Globus pallidus (tissue), 1 donor: ENCODE data around the gene KIAA1217.
"Not testable (repeated sequence)": the region's sequence is repeated elsewhere in the genome, so short reads cannot be mapped to it uniquely, and the experiment has no call there.

Experiments
- DNase-seq: peaks from one replicate; pipeline ENCODE4 v3.0.0-alpha.2; 2015; ENCODE audit warnings: low spot score

The KIAA1217 gene

DNA sequence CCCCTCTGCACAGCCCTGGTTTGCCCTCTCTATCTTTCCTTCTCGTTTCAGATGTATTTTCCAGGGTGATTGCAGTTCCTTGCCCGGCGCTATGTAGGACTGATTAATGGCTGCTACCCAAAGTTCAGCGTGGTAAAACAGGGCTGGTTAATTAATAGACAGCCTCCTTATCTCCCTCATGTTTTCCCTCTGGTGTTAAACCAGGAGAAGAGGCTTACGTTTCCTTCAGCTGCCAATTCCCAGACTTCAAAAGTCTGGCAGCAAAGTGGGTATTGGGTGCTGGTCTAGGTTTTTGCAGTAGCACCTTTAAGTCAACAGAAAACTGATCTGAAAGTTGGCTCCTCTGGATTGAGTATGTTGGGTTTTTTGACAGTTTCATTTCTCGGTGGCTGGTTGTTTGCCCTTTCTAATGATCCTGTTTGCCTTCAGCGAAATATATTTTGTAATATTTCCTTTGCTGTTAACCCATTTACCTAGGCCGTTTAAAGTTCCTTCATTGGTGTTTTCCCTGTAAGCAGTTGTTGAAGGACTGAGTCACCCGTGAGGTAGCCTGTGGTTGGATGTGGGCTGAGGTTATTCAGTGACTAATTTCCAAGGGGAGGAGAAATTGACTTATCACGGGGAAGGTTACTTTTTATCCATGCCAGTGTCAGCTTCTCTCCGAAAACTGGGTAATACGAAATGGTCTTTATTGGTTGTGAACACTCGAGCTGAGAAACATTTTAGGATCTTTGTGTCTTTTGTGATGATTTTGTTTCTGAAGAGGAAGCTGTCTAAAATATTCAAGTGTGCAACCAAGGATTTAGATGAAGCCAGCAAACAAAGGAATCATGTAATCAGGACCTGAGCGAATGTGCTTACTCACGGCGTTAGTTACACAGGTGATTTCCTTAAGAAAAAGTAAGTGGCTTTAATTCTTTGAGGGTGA lies 257.2 kb downstream of the KIAA1217 start:
- DNase-seq = no peak

DNA sequence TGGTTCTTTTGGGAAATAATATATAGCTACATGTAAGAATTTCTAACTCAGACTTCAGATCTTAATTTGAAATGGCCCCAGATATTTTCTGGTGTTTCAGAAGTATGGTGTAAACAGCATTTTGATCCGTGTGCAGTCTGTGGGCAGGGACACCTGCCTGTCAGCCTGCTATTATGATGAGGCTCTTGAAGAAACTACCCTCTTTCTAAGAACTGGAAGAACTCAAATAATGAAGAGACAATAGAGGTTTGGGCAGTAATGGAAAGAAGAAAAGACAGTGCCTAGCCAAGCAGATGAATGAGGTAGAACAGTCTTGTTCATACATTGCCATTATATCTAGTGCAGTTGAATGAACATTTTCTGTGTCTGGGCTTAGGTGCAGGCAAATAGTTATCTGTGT lies 258.2 kb downstream of the KIAA1217 start:
- no peak for DNase-seq

DNA sequence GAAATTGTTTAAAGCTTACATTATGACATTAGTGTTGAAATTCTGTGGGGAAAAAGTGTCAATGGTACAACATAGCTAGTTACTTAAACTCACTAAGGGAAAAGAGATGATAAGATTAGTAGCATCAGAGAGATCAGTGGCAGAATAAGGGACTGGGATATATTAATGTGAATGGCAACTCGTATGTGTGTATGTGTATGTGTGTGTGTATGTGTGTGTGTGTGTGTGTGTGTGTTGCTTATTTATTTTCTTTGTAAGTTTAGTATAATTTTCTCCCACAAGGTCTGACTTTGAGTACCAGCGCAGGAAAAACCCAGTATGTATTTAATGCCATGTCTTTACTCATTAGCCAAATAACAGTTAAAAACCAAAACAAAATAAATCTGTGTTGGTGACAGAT lies 258.7 kb downstream of the KIAA1217 start:
- DNase-seq = no peak

DNA sequence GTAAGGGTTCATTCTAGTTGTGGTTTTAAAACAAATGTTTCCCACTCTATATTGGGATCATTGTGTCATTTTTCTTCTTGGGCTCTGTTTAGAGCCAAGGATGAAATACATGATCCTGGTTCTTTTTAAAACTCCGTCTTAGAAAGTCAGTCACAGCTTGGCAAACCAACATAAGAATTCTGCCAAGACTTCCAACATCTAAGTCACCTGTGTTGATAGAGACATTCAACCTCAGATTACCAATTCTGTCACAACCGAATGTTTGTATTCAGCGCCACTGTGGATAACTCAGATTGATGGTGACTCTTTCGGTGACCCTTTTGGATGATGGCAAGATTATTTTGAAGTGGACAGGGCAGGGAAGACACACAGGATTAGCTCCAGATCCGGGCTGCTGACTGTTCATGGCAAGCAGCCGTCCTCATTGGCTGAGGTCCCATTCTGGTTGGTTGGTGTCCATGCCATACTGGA lies 259.4 kb downstream of the KIAA1217 start:
- DNase-seq = no peak

DNA sequence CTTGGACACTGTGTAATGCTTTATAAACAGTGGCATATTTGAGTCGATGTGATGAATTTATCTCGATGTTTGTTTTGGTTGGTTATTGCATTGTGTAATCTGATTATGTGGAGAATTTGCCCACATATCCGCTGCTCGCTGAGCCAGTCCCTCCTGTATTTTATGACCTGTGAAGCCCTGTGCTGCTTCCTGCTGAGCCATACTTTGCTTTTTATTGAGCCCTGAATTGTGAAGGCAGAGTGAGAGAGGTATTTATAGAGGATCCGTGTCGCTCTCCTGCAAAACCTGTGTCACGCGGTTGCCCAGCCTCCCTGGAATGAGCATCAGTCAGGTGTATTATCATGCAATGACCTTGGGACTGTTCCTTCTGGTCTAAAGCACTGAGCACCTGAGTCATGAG lies 261.1 kb downstream of the KIAA1217 start:
- no peak for DNase-seq

DNA sequence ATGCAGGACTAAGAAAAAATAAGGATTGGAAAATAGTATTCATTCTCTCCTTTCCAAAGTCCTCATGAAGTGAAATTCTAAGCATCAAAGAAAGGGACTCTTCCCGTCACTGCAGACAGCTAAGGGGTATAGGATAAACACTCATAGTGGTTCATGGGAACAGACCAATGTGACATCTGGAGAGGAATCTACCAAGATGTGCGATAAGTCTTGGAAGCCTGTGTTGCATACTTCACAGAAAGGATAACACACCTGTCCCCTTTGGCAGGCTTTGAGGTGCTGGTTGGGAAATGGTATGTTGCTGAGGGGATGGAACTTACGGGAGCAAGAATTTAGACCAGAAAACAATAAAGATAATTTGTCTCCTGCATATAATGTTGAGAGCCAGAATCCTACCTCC lies 266.7 kb downstream of the KIAA1217 start:
- DNase-seq = no peak

DNA sequence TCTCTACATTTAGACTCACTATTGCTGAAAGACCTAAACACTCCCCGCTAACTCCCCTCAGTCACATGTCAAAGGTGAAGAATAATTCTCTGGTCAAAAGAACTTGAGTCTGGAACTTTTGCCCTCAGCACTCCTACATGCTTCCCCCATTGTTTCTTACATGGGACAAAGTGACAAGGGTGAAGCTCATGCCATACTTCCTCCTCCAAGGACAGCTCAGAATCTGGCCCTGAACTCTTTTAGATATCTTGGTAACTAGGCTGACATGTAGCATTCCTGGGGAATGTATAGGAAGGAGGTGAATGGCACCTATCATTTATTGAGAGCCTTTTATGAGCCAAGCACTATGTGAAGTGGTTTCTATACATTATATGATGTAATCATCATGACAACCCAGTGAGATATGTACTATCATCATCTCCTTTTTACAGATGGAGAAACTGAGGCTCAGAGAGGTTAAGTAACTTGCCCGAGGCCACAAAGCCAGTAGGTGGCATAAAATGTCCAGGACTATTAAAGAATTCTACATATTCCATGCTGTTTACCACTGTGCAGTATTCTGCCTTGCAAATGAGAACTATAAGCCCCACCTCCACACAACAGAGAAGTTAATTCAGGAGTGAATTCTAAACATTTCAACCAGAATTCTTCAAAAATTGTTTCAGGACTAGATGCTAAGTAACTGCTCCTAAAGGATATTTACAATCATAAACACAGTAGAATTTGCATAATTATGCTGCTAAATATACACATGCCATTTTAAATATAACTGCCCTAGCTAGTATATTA lies 268.2 kb downstream of the KIAA1217 start:
- DNase-seq = no peak

DNA sequence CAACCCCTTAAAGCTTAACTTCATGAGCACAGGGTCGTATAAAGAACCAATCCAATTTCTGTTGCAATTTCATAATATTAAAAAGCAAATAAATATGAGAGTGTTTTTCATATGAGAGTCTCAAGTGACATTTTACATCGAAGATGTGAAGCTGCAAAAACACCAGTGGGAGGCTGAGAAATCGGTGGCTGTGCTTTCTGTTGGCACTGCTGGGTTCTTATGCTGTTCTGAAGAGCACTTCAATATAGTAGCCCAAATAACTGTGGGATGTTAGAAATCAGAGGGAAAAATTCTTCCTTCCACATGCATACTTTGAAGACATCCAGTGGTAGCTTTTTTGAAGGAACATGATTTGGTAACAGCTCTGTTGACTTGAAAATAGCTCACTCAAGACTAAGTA lies 269.0 kb downstream of the KIAA1217 start:
- no peak for DNase-seq

DNA sequence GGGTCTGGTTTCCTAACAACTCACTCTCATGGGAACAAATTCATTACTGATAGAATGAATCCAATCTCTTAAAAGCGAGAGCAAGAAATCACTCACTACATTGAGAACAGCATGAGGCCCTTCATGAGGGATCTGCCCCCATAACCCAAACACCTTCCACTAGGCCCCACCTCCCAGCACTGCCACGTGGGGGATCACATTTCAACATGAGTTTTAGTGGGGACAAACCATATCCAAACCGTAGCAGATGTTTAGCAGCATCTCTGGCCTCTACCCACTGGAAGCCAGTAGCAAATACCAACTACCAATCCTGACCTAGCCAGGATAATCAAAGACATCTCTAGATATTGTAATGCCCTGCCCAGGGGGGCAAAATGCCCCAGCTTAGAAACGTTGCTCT lies 270.9 kb downstream of the KIAA1217 start:
- no peak for DNase-seq

DNA sequence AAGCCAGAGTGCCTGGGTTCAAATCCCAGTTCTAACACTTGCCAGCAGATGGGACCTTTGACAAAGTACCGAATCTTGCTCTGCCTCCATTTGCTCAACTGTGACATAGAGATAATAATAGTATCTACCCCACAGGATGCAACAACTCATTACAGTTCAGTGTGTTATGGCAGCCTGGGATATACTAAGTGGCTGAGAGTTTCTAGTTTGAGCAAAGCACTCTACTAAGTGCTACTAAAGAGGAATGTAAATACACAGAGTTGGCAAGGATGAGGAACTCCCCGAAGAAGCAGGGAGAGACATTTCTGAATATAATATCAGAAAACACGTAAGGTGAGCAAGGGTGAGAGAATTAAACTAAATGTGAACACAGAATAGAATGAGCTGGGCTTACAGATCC lies 271.5 kb downstream of the KIAA1217 start:
- no peak for DNase-seq

DNA sequence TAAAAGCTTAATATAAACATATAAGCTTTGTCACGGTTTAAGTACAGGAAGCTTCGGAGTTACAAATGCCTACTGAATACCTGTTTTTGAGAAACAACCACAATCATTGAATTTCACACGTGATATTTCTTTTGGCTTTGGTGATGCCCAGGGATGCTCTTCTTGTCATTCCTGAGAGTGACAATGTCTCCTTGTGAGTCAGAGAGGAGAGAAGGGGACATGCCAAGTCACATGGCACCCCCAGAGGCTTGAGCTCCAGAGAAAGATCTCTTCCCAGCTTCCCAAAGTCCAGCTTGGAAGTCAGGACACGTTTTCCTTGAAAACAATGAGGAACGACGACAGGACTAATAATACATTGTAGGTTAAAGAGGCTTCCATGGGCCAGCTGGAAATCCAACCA lies 272.3 kb downstream of the KIAA1217 start:
- DNase-seq = no peak

DNA sequence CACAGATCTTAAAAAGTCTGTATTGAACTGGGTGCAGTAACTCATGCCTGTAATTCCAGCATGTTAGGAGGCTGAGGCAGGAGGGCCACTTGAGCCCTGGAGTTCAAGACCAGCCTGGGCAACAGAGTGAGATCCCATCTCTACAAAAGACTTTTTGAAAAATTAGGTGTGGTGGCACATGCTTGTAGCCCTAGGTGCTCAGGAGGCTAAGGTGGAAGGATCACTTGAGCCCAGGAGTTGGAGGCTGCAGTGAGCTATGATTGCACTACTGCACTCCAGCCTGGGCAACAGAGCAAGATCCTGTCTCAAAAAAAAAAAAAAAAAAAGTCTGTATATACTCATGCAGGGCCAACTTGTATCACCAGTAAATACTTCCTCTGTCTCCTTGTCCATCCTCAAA lies 273.8 kb downstream of the KIAA1217 start:
- DNase-seq = not testable (repeated sequence)

DNA sequence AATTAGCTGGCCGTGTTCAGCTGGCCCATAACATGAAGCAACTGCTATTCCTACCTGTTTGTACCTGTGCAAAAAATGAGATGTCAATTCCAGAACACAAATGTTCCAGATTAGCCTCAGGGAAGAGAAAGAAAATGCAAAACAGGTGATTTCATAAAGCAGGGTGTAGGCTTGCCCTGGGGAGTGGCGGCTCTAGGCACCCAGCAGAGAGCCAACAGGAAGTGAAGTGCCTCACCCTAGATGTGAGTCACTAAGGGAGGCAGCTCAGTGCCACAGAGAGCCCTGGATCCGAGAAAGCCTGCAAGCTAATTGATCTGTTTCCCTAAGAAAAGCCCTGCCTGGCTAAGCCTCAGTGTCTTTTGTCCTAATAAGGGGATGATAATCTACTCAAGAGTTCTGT lies 274.8 kb downstream of the KIAA1217 start:
- DNase-seq = no peak

DNA sequence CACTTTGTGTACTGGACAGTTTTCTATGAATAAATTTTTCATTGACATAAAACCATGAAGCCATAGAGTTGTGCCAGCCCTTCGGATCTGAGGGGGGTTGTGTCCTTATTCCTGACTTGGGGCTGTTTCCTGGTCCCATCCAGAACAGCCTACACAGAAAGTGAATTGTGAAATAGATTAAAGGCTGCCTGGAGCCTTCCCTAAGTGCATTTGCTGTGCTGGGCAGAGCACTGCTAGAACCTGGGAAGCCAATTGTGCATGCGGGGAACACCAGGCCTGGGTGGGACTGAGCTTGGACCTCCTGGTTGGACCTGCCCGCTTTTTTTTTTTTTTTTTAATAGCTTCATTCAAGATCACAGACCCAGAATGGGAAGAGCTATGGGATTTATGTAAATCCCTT lies 275.8 kb downstream of the KIAA1217 start:
- no peak for DNase-seq

DNA sequence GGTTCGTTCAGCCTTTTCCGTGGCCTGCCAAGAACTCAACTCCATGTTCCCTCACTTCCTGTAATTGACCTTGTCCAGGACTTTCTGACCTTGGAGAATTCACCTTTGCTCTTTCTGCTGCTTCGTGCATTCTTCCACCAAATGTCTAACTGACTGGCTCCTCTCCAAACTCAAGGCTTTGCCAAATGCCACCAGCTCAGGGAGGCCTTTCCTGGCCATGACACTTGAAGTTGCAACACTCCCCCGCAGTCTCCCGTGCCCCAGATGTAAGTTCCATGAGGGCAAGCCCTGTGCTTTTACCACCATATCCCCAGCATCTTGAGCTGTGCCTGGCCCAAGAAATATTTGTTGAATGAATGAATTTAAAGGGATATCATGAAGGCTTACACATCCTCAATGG lies 276.4 kb downstream of the KIAA1217 start:
- DNase-seq = no peak

DNA sequence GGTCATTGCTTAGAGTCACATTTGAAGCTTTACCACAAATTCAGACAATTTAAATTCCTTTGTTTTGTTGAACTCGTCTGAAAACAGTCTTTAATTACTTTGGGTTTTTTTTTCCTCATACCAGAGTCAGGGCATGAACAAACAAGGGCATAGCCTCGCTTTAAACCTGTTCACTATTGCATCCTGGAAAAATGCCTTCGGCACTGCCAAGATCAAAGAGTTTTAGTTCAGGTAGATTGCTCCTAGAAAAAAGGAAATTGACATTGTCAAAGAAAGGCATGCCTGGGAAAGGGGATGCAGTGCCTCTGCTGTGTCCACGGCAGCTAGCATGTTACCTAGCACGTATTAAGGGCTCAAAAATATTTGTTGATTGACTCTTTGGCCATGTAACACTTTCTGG lies 279.7 kb downstream of the KIAA1217 start:
- DNase-seq = no peak

DNA sequence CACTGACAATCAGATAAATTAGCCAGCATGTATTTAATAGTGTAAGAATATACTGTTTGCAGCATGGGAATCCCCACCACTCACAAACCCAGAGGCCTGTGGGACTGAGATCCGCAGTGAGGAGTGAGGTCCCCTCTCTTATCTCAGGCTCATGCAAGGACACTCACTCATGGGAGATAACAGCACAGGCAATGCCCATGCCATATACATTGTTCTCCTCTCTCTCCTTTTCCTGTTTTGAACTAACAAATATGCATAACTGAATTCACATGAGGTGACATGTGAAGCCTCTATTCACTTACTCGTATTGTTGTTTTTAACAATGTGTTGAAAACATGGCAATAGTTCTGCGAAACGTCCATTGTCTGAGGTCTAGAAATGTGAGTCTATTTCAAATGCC lies 284.2 kb downstream of the KIAA1217 start:
- DNase-seq = no peak

DNA sequence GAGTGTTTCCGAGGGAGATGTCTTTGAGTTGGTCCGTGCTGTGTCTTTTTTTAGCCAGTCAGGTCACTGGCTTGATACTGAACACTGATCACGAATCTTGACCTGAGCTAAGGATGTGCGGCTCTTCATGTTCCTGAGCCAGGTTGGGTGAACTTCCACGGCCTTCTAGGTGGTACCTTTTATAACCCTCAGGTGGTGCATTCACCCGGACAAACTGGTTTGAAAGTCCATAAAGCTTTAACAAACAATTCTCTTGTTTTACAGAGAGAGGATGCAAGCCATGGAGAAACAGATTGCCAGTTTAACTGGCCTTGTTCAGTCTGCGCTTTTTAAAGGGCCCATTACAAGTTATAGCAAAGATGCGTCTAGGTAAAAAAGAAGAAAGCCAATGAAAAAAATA lies 285.3 kb downstream of the KIAA1217 start:
- DNase-seq = no peak

DNA sequence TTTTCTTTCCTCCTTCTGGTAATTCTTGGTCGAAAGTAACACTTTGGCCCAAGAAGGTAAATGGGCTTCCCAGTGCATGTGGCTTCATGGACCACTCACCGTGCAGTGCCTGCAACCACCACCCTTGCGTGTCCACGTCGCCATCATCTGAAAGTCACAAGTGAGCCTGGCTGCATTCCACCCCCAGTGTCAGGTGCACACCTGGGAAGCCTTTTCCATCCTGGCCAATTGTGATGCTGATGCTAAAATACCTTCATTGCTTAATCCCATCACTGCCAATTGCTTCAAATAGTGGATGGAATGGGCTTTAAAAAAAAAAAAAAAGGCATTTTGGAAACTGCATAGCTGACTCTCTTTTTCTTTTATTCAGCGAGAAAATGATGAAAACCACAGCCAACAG lies 285.8 kb downstream of the KIAA1217 start:
- no peak for DNase-seq

DNA sequence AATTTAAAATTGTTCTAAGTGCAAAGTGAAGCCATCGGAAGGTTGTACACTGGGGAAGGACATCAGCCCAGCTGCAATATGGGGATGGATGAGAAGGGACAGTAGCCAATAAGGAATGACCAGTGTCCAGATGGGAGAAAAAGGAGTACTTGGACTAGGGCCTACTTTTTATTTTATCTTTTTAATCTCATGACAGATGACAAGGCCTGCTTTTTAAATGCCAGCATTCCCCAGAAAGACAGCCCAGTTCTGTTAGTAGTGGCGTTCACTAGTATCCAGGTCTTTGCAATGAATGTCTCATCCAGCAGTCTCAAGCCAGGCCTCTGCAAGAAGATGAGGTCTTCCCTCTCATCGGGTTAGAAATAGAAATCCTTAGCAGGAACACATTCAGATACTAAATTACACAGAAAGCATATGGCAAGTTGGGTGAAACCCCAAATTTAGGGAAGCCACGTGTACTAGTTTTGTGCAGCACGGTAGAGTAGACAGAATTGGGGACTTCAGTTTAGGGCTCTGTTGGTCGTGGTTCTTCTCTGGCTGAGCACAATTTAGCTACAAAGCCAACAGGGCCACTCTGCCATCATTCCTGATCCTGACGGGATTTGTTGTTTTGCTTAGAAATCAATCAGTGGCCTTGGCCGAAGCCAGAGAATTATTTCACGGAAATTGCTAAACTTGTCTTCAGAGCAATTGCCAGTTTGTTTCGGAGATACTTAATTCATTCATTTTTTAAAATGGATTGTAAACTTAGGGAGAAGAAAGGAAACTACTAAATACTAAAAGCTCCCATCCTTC lies 286.9 kb downstream of the KIAA1217 start:
- DNase-seq = no peak

DNA sequence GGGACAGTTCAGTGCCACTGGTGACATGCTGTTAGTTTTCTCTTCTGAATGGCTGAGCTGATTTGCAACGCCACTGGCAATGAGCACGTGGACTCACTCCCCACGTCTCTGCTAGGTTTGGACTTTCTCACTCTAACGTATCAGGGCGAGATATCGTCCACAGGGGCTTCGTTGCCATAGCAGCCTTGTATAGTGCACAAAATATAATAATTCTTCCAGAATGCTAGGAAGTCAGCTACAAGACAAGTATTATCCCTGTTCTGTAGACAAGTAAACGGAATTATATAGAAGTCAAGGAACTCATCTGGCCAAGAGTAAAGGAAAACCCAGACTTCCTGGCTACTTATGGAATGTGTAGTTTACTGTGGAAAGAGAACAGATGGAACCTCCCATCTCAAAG lies 288.0 kb downstream of the KIAA1217 start:
- no peak for DNase-seq

DNA sequence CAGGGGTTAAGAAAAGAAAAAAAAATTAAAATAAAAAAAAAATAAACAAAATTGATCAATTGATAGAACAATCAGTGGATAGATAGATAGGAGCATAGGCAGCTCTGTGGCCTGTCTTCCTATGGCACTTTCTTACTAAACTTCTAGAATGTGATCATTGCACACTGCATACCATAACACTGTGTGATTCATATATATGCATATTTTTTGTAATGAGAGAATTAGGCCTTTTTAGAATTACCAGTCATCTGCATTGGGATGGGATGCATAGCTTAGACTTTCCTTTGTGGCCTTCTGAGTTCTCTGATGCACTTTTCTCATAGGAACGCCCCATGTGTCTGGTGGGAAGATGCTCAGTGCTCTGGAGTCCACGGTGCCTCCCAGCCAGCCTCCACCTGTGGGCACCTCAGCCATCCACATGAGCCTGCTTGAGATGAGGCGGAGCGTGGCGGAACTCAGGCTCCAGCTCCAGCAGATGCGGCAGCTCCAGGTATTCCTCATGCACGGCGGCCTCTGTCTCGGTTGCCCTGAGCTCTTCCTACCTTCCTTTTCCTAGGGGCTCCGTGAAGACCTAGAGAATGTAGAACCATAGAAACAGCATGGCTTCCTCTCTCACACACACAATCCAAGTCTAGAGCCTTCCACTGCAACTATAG lies 292.2 kb downstream of the KIAA1217 start:
- no peak for DNase-seq
